ENCODE data around the gene PLPPR5.

PLPPR5 gene

DNA sequence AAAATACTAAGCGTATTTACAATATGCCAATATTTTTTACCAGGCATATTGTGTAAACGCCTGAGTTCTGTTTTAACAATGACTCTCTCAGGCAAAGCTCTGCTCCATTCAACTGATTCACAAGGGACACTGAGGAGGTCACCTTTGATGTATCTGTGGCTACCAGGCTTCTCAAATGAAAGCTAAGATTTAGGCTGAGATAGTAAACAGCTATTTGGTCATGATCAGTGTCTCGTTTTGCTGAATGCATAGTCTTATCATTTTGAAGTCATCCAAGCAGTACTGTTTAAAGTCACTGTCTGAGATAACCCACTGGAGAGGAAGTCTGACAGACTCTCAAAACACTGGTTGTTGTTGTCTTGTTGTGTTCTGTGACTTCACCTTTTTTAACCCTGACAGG lies 13.7 kb upstream of the PLPPR5 start:
- no peaks in the 10 kb centered on the region for H3K27me3 ChIP-seq (ENCODE audit: insufficient read depth, low read length, poor library complexity)
- DNase-seq, result no peak
- no peak overlapping the region for H3K9ac ChIP-seq (ENCODE audit: low read depth, low read length)
- no peak overlapping the region for H2AFZ ChIP-seq (ENCODE audit: low read depth, low read length)
- no peak overlapping the region for H3K4me2 ChIP-seq (ENCODE audit: insufficient read depth, low read length)
- peak; percentile 19; the same call in 1 of the 3 replicates for ATAC-seq (ENCODE audit: insufficient read depth, low read depth)
- H3K9me3 ChIP-seq (ENCODE audit: insufficient read depth, low read length, severe bottlenecking), result no peaks in the 10 kb centered on the region
- no peaks in the 10 kb centered on the region for H3K4me1 ChIP-seq (ENCODE audit: insufficient read depth, low read length)
- TF ChIP-seq CTCF (IDR thresholded peaks at IDR 0.05; ENCODE audit: borderline replicate concordance, extremely low read depth, low read length, poor library complexity, severe bottlenecking), result no peak
- TF ChIP-seq EZH2 (IDR thresholded peaks at IDR 0.05; ENCODE audit: borderline replicate concordance, low read depth, low read length, severe bottlenecking), result no peak
- H4K20me1 ChIP-seq (ENCODE audit: insufficient read depth, low read length), result no peaks in the 10 kb centered on the region
- no peaks in the 10 kb centered on the region for H3K36me3 ChIP-seq (ENCODE audit: insufficient read depth, low read length)
- no peak overlapping the region for H3K4me3 ChIP-seq (ENCODE audit: low read depth in 1 of 2, low read length in 2 of 2)
- H3K79me2 ChIP-seq (ENCODE audit: insufficient read depth, low read length), result no peaks in the 10 kb centered on the region
- no peak overlapping the region for H3K27ac ChIP-seq (ENCODE audit: low read length)

- Histone ChIP-seq H3K79me2 (ENCODE audit: insufficient read depth, low read length) (no peaks in the 10 kb centered on the region), H3K36me3 (ENCODE audit: insufficient read depth, low read length) (no peaks in the 10 kb centered on the region), H3K4me1 (ENCODE audit: insufficient read depth, low read length) (no peaks in the 10 kb centered on the region), H3K27me3 (ENCODE audit: insufficient read depth, low read length, poor library complexity) (no peaks in the 10 kb centered on the region), H3K27ac (ENCODE audit: low read length) (no peak overlapping the region), H2AFZ (ENCODE audit: low read depth, low read length) (no peak overlapping the region), H3K4me3 (ENCODE audit: low read depth in 1 of 2, low read length in 2 of 2) (no peak overlapping the region), H3K9ac (ENCODE audit: low read depth, low read length) (no peak overlapping the region), H4K20me1 (ENCODE audit: insufficient read depth, low read length) (no peaks in the 10 kb centered on the region), H3K4me2 (ENCODE audit: insufficient read depth, low read length) (no peak overlapping the region), H3K9me3 (ENCODE audit: insufficient read depth, low read length, severe bottlenecking) (no peaks in the 10 kb centered on the region)
- ATAC-seq (ENCODE audit: insufficient read depth, low read depth), result no peak
- no peak for DNase-seq
- TF ChIP-seq CTCF (IDR thresholded peaks at IDR 0.05; ENCODE audit: borderline replicate concordance, extremely low read depth, low read length, poor library complexity, severe bottlenecking), result no peak
- TF ChIP-seq EZH2 (IDR thresholded peaks at IDR 0.05; ENCODE audit: borderline replicate concordance, low read depth, low read length, severe bottlenecking), result no peak
Observed at GRCh38 chr1:99017655-99018054, 13.0 kb upstream of the PLPPR5 start.

DNA sequence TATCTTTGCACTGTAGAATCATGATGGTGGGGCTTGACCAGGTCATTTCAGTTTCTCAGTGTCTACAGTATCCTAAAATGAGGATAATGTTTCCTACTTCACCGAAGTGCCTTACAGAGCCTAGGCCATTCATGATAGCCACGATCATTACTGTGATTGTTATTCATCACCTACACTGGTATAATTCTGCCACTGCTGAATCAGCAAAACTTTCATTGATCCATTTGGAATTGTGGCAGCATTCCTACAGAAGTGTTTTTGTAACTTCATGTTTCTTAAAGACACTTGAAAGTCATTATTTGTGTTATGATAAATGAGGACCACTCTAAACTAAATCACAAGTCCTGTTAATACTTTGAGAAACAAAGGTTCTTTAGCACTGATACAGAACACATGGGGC lies 6.0 kb upstream of the PLPPR5 start:
- H3K9me3 ChIP-seq (ENCODE audit: insufficient read depth, low read length, severe bottlenecking), result no peaks in the 10 kb centered on the region
- no peaks in the 10 kb centered on the region for H3K79me2 ChIP-seq (ENCODE audit: insufficient read depth, low read length)
- no peak overlapping the region for H3K4me2 ChIP-seq (ENCODE audit: insufficient read depth, low read length)
- DNase-seq, result no peak
- no peaks in the 10 kb centered on the region for H4K20me1 ChIP-seq (ENCODE audit: insufficient read depth, low read length)
- no peak overlapping the region for H3K4me3 ChIP-seq (ENCODE audit: low read depth in 1 of 2, low read length in 2 of 2)
- H3K9ac ChIP-seq (ENCODE audit: low read depth, low read length), result no peak overlapping the region
- no peaks in the 10 kb centered on the region for H3K27me3 ChIP-seq (ENCODE audit: insufficient read depth, low read length, poor library complexity)
- H3K4me1 ChIP-seq (ENCODE audit: insufficient read depth, low read length), result no peaks in the 10 kb centered on the region
- no peak overlapping the region for H2AFZ ChIP-seq (ENCODE audit: low read depth, low read length)
- no peak for TF ChIP-seq CTCF (IDR thresholded peaks at IDR 0.05; ENCODE audit: borderline replicate concordance, extremely low read depth, low read length, poor library complexity, severe bottlenecking)
- no peak for TF ChIP-seq EZH2 (IDR thresholded peaks at IDR 0.05; ENCODE audit: borderline replicate concordance, low read depth, low read length, severe bottlenecking)
- no peak overlapping the region for H3K27ac ChIP-seq (ENCODE audit: low read length)
- ATAC-seq (ENCODE audit: insufficient read depth, low read depth), result no peak
- no peaks in the 10 kb centered on the region for H3K36me3 ChIP-seq (ENCODE audit: insufficient read depth, low read length)

GRCh38 chr1:99007366-99007765 lies 2.7 kb upstream of the PLPPR5 start:
- Histone ChIP-seq H3K9ac (ENCODE audit: low read depth, low read length) (no peak overlapping the region), H3K4me3 (ENCODE audit: low read depth in 1 of 2, low read length in 2 of 2) (no peak overlapping the region), H3K36me3 (ENCODE audit: insufficient read depth, low read length) (no peaks in the 10 kb centered on the region), H3K27me3 (ENCODE audit: insufficient read depth, low read length, poor library complexity) (no peaks in the 10 kb centered on the region), H3K4me1 (ENCODE audit: insufficient read depth, low read length) (no peaks in the 10 kb centered on the region), H3K9me3 (ENCODE audit: insufficient read depth, low read length, severe bottlenecking) (no peaks in the 10 kb centered on the region), H3K27ac (ENCODE audit: low read length) (no peak overlapping the region), H2AFZ (ENCODE audit: low read depth, low read length) (no peak overlapping the region), H4K20me1 (ENCODE audit: insufficient read depth, low read length) (no peaks in the 10 kb centered on the region), H3K4me2 (ENCODE audit: insufficient read depth, low read length) (no peak overlapping the region), H3K79me2 (ENCODE audit: insufficient read depth, low read length) (no peaks in the 10 kb centered on the region)
- DNase-seq (no peak), ATAC-seq (ENCODE audit: insufficient read depth, low read depth) (no peak)
- TF ChIP-seq CTCF (IDR thresholded peaks at IDR 0.05; ENCODE audit: borderline replicate concordance, extremely low read depth, low read length, poor library complexity, severe bottlenecking), result no peak
- TF ChIP-seq EZH2 (IDR thresholded peaks at IDR 0.05; ENCODE audit: borderline replicate concordance, low read depth, low read length, severe bottlenecking), result no peak

Measured in DND-41 (cell line).